A673 (cell line): ENCODE results near the gene RASA3.
"Not testable (repeated sequence)": the region's sequence is repeated elsewhere in the genome, so short reads cannot be mapped to it uniquely, and the experiment has no call there.

Experiments
- EZH2 ChIP-seq: fragments of 200-600 bp; sonication (generic); IDR thresholded peaks from 2 replicates; pipeline ENCODE4 v1.6.1; 2017; ENCODE audit warnings: borderline replicate concordance, low read depth, mild to moderate bottlenecking, mixed read lengths, antibody characterized with exemption, low read length; ENCODE audit not compliant: poor library complexity, severe bottlenecking
- TF ChIP-seq, protein P1 (sequence below): fragments of 300-800, 200-600 bp; sonication (generic); conservative IDR thresholded peaks from 2 replicates; pipeline ENCODE4 v1.5.1; 2017; ENCODE audit warnings: low read depth, mild to moderate bottlenecking, antibody characterized with exemption, low read length, moderate library complexity, mixed read lengths

DNA sequence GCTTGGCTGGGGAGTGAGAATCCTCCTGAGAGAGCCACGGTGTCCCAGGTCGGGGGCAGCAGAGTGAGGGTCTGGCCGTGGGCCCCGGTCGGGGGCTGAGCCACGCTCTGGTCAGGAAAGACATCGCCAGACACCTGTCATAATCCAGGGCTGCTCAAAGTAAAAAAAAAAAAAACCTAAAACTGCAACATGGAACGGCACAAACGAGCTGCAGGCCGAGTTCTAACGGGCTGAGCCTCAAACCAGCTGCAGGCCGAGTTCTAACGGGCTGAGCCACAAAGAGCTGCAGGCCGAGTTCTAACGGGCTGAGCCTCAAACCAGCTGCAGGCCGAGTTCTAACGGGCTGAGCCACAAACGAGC is 21.6 kb downstream of the RASA3 start:
- TF ChIP-seq, protein P1, sequence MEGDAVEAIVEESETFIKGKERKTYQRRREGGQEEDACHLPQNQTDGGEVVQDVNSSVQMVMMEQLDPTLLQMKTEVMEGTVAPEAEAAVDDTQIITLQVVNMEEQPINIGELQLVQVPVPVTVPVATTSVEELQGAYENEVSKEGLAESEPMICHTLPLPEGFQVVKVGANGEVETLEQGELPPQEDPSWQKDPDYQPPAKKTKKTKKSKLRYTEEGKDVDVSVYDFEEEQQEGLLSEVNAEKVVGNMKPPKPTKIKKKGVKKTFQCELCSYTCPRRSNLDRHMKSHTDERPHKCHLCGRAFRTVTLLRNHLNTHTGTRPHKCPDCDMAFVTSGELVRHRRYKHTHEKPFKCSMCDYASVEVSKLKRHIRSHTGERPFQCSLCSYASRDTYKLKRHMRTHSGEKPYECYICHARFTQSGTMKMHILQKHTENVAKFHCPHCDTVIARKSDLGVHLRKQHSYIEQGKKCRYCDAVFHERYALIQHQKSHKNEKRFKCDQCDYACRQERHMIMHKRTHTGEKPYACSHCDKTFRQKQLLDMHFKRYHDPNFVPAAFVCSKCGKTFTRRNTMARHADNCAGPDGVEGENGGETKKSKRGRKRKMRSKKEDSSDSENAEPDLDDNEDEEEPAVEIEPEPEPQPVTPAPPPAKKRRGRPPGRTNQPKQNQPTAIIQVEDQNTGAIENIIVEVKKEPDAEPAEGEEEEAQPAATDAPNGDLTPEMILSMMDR, result not testable (repeated sequence)
- TF ChIP-seq EZH2, result not testable (repeated sequence)
